ENCODE measurements around the gene NCOA3. TPM values are rescaled to one million over a fixed set of nuclear protein-coding genes. Genes with fewer than 3 reads are reported as not detected.

Gene NCOA3
- total RNA-seq, 1 donor from 2014 or later = 17.9 TPM

- no peak for DNase-seq (ENCODE audit: low read depth)
- H3K4me3 ChIP-seq (ENCODE audit: low read depth, low read length) = no peak overlapping the region
- TF ChIP-seq CTCF (conservative IDR thresholded peaks at IDR 0.05; ENCODE audit: low read depth, low read length) = no peak
These were observed 22.6 kb upstream of the NCOA3 start for GRCh38 chr20:47479093-47479492.

GRCh38 chr20:47479506-47479905, 22.2 kb upstream of the NCOA3 start:
- DNase-seq (ENCODE audit: low read depth) = no peak
- TF ChIP-seq CTCF (conservative IDR thresholded peaks at IDR 0.05; ENCODE audit: low read depth, low read length) = no peak

GRCh38 chr20:47480239-47480638, 21.4 kb upstream of the NCOA3 start:
- TF ChIP-seq CTCF (conservative IDR thresholded peaks at IDR 0.05; ENCODE audit: low read depth, low read length) = no peak
- DNase-seq (ENCODE audit: low read depth) = no peak
- no peak overlapping the region for H3K4me3 ChIP-seq (ENCODE audit: low read depth, low read length)

More at GRCh38 chr20:47479506-47479905, 22.2 kb upstream of the NCOA3 start:
- no peak overlapping the region for H3K4me3 ChIP-seq (ENCODE audit: low read depth, low read length)

- no peak for DNase-seq (ENCODE audit: low read depth)
- H3K4me3 ChIP-seq (ENCODE audit: low read depth, low read length) = no peak overlapping the region
- TF ChIP-seq CTCF (conservative IDR thresholded peaks at IDR 0.05; ENCODE audit: low read depth, low read length) = no peak
These were observed 21.0 kb upstream of the NCOA3 start for GRCh38 chr20:47480705-47481104.

- TF ChIP-seq CTCF (conservative IDR thresholded peaks at IDR 0.05; ENCODE audit: low read depth, low read length) = no peak
- H3K4me3 ChIP-seq (ENCODE audit: low read depth, low read length) = no peak overlapping the region
- DNase-seq (ENCODE audit: low read depth) = no peak
These were observed 20.1 kb upstream of the NCOA3 start for GRCh38 chr20:47481330-47482216.

GRCh38 chr20:47482705-47483104, 19.0 kb upstream of the NCOA3 start:
- no peak overlapping the region for H3K4me3 ChIP-seq (ENCODE audit: low read depth, low read length)
- no peak for TF ChIP-seq CTCF (conservative IDR thresholded peaks at IDR 0.05; ENCODE audit: low read depth, low read length)
- no peak for DNase-seq (ENCODE audit: low read depth)

GRCh38 chr20:47484303-47484702, 17.4 kb upstream of the NCOA3 start:
- no peak for DNase-seq (ENCODE audit: low read depth)
- TF ChIP-seq CTCF (conservative IDR thresholded peaks at IDR 0.05; ENCODE audit: low read depth, low read length) = no peak
- H3K4me3 ChIP-seq (ENCODE audit: low read depth, low read length) = no peak overlapping the region
